Measurements from ENCODE around the gene JAKMIP2. TPM values are rescaled to one million over a fixed set of nuclear protein-coding genes. Genes with fewer than 3 reads are reported as not detected.

JAKMIP2 gene
- total and polyA plus RNA-seq, 2 experiments from 2014 or later: 1.4 to 4.3 TPM

- Histone ChIP-seq H3K4me1 (ENCODE audit: insufficient read depth) (no peaks in the 10 kb centered on the region), H2AFZ (no peak overlapping the region), H3K4me2 (no peak overlapping the region), H3K27ac (no peak overlapping the region), H3K79me2 (no peaks in the 10 kb centered on the region), H3K36me3 (replicated peaks; ENCODE audit: insufficient read depth, low read depth) (no peaks in the 10 kb centered on the region), H3K9me3 (ENCODE audit: low read depth) (no peaks in the 10 kb centered on the region), H3K9me2 (replicated peaks; ENCODE audit: insufficient read depth) (no peaks in the 10 kb centered on the region), H4K20me1 (ENCODE audit: insufficient read depth, poor library complexity, severe bottlenecking) (no peaks in the 10 kb centered on the region), H3K4me3 (no peak overlapping the region), H3K27me3 (no peaks in the 10 kb centered on the region)
- TF ChIP-seq EZH2 (IDR thresholded peaks at IDR 0.05; ENCODE audit: borderline replicate concordance): no peak
- TF ChIP-seq, protein P1, sequence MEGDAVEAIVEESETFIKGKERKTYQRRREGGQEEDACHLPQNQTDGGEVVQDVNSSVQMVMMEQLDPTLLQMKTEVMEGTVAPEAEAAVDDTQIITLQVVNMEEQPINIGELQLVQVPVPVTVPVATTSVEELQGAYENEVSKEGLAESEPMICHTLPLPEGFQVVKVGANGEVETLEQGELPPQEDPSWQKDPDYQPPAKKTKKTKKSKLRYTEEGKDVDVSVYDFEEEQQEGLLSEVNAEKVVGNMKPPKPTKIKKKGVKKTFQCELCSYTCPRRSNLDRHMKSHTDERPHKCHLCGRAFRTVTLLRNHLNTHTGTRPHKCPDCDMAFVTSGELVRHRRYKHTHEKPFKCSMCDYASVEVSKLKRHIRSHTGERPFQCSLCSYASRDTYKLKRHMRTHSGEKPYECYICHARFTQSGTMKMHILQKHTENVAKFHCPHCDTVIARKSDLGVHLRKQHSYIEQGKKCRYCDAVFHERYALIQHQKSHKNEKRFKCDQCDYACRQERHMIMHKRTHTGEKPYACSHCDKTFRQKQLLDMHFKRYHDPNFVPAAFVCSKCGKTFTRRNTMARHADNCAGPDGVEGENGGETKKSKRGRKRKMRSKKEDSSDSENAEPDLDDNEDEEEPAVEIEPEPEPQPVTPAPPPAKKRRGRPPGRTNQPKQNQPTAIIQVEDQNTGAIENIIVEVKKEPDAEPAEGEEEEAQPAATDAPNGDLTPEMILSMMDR (IDR thresholded peaks at IDR 0.05; ENCODE audit: poor library complexity): peak; percentile 85
- peak; percentile 77 for DNase-seq (ENCODE audit: low spot score)
- 41% methylated on average over 15 of the region's 15 CpGs for WGBS (ENCODE audit: low lambda C conversion rate, missing lambda C conversion rate)
These were observed 205.6 kb downstream of the JAKMIP2 start for GRCh38 chr5:147576646-147577535.

GRCh38 chr5:147575598-147575997, 206.9 kb downstream of the JAKMIP2 start:
- TF ChIP-seq, protein P1 (IDR thresholded peaks at IDR 0.05; ENCODE audit: poor library complexity): no peak
- TF ChIP-seq EZH2 (IDR thresholded peaks at IDR 0.05; ENCODE audit: borderline replicate concordance) (no peak), EZH2phosphoT487 (IDR thresholded peaks at IDR 0.05; ENCODE audit: low read depth, severe bottlenecking, unreplicated experiment) (no peak)
- Histone ChIP-seq H3K4me3 (no peak overlapping the region), H3K4me1 (ENCODE audit: insufficient read depth) (no peaks in the 10 kb centered on the region), H3K27me3 (no peaks in the 10 kb centered on the region), H3K9me2 (replicated peaks; ENCODE audit: insufficient read depth) (no peaks in the 10 kb centered on the region), H3K4me2 (no peak overlapping the region), H2AFZ (no peak overlapping the region), H3K27ac (no peak overlapping the region), H3K9me3 (ENCODE audit: low read depth) (no peaks in the 10 kb centered on the region), H3K79me2 (no peaks in the 10 kb centered on the region), H3K36me3 (replicated peaks; ENCODE audit: insufficient read depth, low read depth) (no peaks in the 10 kb centered on the region), H4K20me1 (ENCODE audit: insufficient read depth, poor library complexity, severe bottlenecking) (no peaks in the 10 kb centered on the region)
- DNase-seq (ENCODE audit: low spot score): no peak
- 97% methylated on average over 4 of the region's 4 CpGs for WGBS (ENCODE audit: low lambda C conversion rate, missing lambda C conversion rate)

GRCh38 chr5:147573211-147573610, 209.3 kb downstream of the JAKMIP2 start:
- H3K9me2 ChIP-seq (replicated peaks; ENCODE audit: insufficient read depth): no peaks in the 10 kb centered on the region
- no peak overlapping the region for H3K4me3 ChIP-seq
- 74% methylated on average over 1 of the region's 1 CpG for WGBS (ENCODE audit: low lambda C conversion rate, missing lambda C conversion rate)
- no peak overlapping the region for H2AFZ ChIP-seq
- H4K20me1 ChIP-seq (ENCODE audit: insufficient read depth, poor library complexity, severe bottlenecking): no peaks in the 10 kb centered on the region
- H3K4me1 ChIP-seq (ENCODE audit: insufficient read depth): no peaks in the 10 kb centered on the region
- H3K27me3 ChIP-seq: no peaks in the 10 kb centered on the region
- H3K4me2 ChIP-seq: no peak overlapping the region
- TF ChIP-seq, protein P1 (IDR thresholded peaks at IDR 0.05; ENCODE audit: poor library complexity): no peak
- TF ChIP-seq EZH2phosphoT487 (IDR thresholded peaks at IDR 0.05; ENCODE audit: low read depth, severe bottlenecking, unreplicated experiment) (no peak), EZH2 (IDR thresholded peaks at IDR 0.05; ENCODE audit: borderline replicate concordance) (no peak)
- H3K27ac ChIP-seq: no peak overlapping the region
- H3K9me3 ChIP-seq (ENCODE audit: low read depth): no peaks in the 10 kb centered on the region
- H3K36me3 ChIP-seq (replicated peaks; ENCODE audit: insufficient read depth, low read depth): no peaks in the 10 kb centered on the region
- no peaks in the 10 kb centered on the region for H3K79me2 ChIP-seq
- no peak for DNase-seq (ENCODE audit: low spot score)

Data from hepatocyte (in vitro differentiated cells).